HepG2 (cell line): Measurements from ENCODE around the gene PLCXD1. TPM values are rescaled to one million over a fixed set of nuclear protein-coding genes. Genes with fewer than 3 reads are reported as not detected.

Experiments used
- DPF2 ChIP-seq: sonication (generic); formaldehyde crosslinking; IDR thresholded peaks from 2 replicates; pipeline ENCODE4 v1.4.0; 2020; ENCODE audit warnings: mild to moderate bottlenecking, low read depth, missing genetic modification reagents, borderline replicate concordance
- MIER3 ChIP-seq: IDR thresholded peaks from 2 replicates; pipeline ENCODE4 v1.6.1; 2016; ENCODE audit warnings: missing compliant biosample characterization, borderline replicate concordance
- MTA1 ChIP-seq: sonication (generic); formaldehyde crosslinking; IDR thresholded peaks from 2 replicates; pipeline ENCODE4 v1.4.0; 2020; ENCODE audit warnings: missing genetic modification reagents, mild to moderate bottlenecking, borderline replicate concordance
- NR2F1 ChIP-seq, 2 experiments: fragments of 450-650 bp in 1 of 2; formaldehyde crosslinking in 1 of 2; IDR thresholded peaks; 2 replicates each; pipeline versions ENCODE4 v1.5.0 to v1.6.1; 2016 to 2020; ENCODE audit warnings: mild to moderate bottlenecking in 1 of 2, missing compliant biosample characterization in 1 of 2, missing genetic modification reagents in 1 of 2, moderate library complexity in 1 of 2
- PHF21A ChIP-seq: sonication (generic); formaldehyde crosslinking; IDR thresholded peaks from 2 replicates; pipeline ENCODE4 v1.5.0; 2020; ENCODE audit warnings: mild to moderate bottlenecking, missing genetic modification reagents
- PPARG ChIP-seq: conservative IDR thresholded peaks from 2 replicates; pipeline ENCODE4 v1.6.1; 2016; ENCODE audit warnings: missing biosample characterization, missing genetic modification reagents
- PRMT3 ChIP-seq: sonication (generic); formaldehyde crosslinking; IDR thresholded peaks from 2 replicates; pipeline ENCODE4 v1.8.1; 2022; ENCODE audit warnings: low read depth, mild to moderate bottlenecking, moderate library complexity, missing genetic modification reagents, borderline replicate concordance
- RXRA ChIP-seq: sonication (generic); formaldehyde crosslinking; IDR thresholded peaks from 2 replicates; pipeline ENCODE4 v1.5.1; 2020; ENCODE audit warnings: missing genetic modification reagents
- SOX5 ChIP-seq: IDR thresholded peaks from 2 replicates; pipeline ENCODE4 v1.6.1; 2016; ENCODE audit warnings: borderline replicate concordance
- SRY ChIP-seq: sonication (generic); formaldehyde crosslinking; IDR thresholded peaks from 2 replicates; pipeline ENCODE4 v1.8.0; 2022; ENCODE audit warnings: mild to moderate bottlenecking, missing genetic modification reagents
- TGIF2 ChIP-seq: IDR thresholded peaks from 2 replicates; pipeline ENCODE4 v1.6.1; 2016; ENCODE audit warnings: control low read depth, missing compliant biosample characterization
- TOPORS ChIP-seq: sonication (generic); formaldehyde crosslinking; IDR thresholded peaks from 2 replicates; pipeline ENCODE4 v1.8.0; 2023; ENCODE audit warnings: mild to moderate bottlenecking, missing genetic modification reagents
- ZFX ChIP-seq: sonication (generic); formaldehyde crosslinking; IDR thresholded peaks from 2 replicates; pipeline ENCODE4 v1.4.0; 2020; ENCODE audit warnings: mild to moderate bottlenecking, low read depth, missing genetic modification reagents, moderate library complexity
- ZMYM2 ChIP-seq: sonication (generic); formaldehyde crosslinking; IDR thresholded peaks from 2 replicates; pipeline ENCODE4 v1.8.0; 2022; ENCODE audit warnings: mild to moderate bottlenecking, missing genetic modification reagents
- ZNF274 ChIP-seq: sonication (generic); formaldehyde crosslinking; IDR thresholded peaks from 2 replicates; pipeline ENCODE4 v1.5.1; 2020; ENCODE audit warnings: mild to moderate bottlenecking, missing genetic modification reagents
- ZNF746 ChIP-seq: sonication (generic); formaldehyde crosslinking; IDR thresholded peaks from 2 replicates; pipeline ENCODE4 v1.8.0; 2022; ENCODE audit warnings: mild to moderate bottlenecking, missing genetic modification reagents
- ZNF770 ChIP-seq: sonication (generic); formaldehyde crosslinking; IDR thresholded peaks from 2 replicates; pipeline ENCODE4 v1.5.0; 2020; ENCODE audit warnings: mild to moderate bottlenecking, missing genetic modification reagents
- polyA plus RNA-seq, 8 experiments: library from polyadenylated mRNA; depleted of rRNA in 3 of 8; stranded (reverse) in 7 of 8; unstranded in 1 of 8; fragments of >200 nt; fragmentation: Illumina TruSeq in 4 of 8; extraction: Trizol in 4 of 8; gene quantifications; 2 replicates each; pipeline versions ENCODE4 v1.2.1 to v1.2.3, GENCODE V29; 2011 to 2016; ENCODE audit warnings: low read depth in 4 of 8, missing spikeins in 1 of 8, mixed read lengths in 1 of 8; ENCODE audit not compliant: insufficient read depth in 1 of 8
- total RNA-seq, 5 experiments: library from RNA; depleted of rRNA; stranded (reverse); fragments of >200 nt; fragmentation: Illumina TruSeq; extraction: Trizol; gene quantifications; 2 replicates each; pipeline ENCODE4 v1.2.3, GENCODE V29; 2016; ENCODE audit warnings: low read depth in 1 of 5
- TF ChIP-seq, protein P1 (sequence below): sonication (generic); formaldehyde crosslinking; conservative IDR thresholded peaks from 2 replicates; pipeline ENCODE4 v1.8.0; 2022; ENCODE audit warnings: mild to moderate bottlenecking, moderate library complexity, missing genetic modification reagents
- TF ChIP-seq, protein P2 (sequence below): sonication (generic); formaldehyde crosslinking; IDR thresholded peaks from 2 replicates; pipeline ENCODE4 v1.5.1; 2020; ENCODE audit warnings: mild to moderate bottlenecking, missing genetic modification reagents, moderate library complexity
- TF ChIP-seq, protein P3 (sequence below): sonication (generic); formaldehyde crosslinking; IDR thresholded peaks from 2 replicates; pipeline ENCODE4 v1.4.0; 2020; ENCODE audit warnings: missing genetic modification reagents

The PLCXD1 gene
- total and polyA plus RNA-seq, 2 of the 13 experiments (the other 11 are each of a cell fraction or from before 2014, with no cell fraction given), result 87.7 to 153 TPM

DNA sequence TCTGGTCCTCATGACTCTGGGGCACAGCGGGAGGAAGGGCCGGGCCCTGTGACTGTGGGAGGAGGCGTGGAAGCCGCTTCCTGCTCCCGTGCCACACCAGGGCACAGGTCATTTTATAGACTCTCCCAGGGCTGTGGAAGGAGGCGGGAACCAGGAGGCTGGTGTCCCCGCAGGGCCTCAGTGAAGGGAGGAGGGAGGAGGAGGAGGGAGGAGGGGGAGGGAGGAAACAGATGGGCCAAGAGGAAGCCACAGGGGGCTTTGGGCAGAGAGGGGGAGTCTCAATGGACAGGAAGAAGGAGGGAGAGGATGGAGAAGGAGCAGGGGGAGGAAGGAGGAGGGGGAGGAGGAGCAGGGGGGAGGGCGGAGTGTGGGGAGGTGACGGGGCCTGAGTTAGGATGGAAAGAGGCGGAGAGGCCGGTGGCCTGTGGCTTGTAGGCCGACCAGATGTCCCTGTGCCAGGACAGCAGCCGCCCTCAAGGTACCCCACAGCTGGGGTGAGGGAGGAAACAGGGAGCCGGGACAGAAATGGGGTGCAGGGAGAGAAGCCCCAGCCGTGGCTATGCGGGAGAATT lies 6.2 kb upstream of the PLCXD1 start (continued):
- TF ChIP-seq TOPORS (CRISPR knock-in tag) (no peak), RXRA (CRISPR knock-in tag) (peak; percentile 73; the same call in 1 of the 2 replicates), MIER3 (peak; percentile 39; the same call in 1 of the 2 replicates), SOX5 (CRISPR knock-in tag) (0 out of 2 replicates have a peak, but pooled peaks have one; percentile 21), PRMT3 (CRISPR knock-in tag) (no peak), ZMYM2 (peak; percentile 85), NR2F1 (CRISPR knock-in tag; IDR thresholded peaks at IDR 0.05) (peak; percentile 57 to 87; a peak in 3 of 4 replicates), ZNF770 (CRISPR knock-in tag) (peak; percentile 56), DPF2 (CRISPR knock-in tag) (0 out of 2 replicates have a peak, but pooled peaks have one; percentile 16), ZFX (peak; percentile 66), PHF21A (peak; percentile 44; the same call in 1 of the 2 replicates), TGIF2 (no peak), PPARG (peak; percentile 93), ZNF274 (CRISPR knock-in tag) (no peak), MTA1 (CRISPR knock-in tag) (0 out of 2 replicates have a peak, but pooled peaks have one; percentile 60), SRY (CRISPR knock-in tag) (0 out of 2 replicates have a peak, but pooled peaks have one; percentile 69), ZNF746 (CRISPR knock-in tag) (peak; percentile 74; the same call in 1 of the 2 replicates)
- TF ChIP-seq, protein P1, sequence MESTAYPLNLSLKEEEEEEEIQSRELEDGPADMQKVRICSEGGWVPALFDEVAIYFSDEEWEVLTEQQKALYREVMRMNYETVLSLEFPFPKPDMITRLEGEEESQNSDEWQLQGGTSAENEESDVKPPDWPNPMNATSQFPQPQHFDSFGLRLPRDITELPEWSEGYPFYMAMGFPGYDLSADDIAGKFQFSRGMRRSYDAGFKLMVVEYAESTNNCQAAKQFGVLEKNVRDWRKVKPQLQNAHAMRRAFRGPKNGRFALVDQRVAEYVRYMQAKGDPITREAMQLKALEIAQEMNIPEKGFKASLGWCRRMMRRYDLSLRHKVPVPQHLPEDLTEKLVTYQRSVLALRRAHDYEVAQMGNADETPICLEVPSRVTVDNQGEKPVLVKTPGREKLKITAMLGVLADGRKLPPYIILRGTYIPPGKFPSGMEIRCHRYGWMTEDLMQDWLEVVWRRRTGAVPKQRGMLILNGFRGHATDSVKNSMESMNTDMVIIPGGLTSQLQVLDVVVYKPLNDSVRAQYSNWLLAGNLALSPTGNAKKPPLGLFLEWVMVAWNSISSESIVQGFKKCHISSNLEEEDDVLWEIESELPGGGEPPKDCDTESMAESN, result peak; percentile 51; the same call in 1 of the 2 replicates
- TF ChIP-seq, protein P2, sequence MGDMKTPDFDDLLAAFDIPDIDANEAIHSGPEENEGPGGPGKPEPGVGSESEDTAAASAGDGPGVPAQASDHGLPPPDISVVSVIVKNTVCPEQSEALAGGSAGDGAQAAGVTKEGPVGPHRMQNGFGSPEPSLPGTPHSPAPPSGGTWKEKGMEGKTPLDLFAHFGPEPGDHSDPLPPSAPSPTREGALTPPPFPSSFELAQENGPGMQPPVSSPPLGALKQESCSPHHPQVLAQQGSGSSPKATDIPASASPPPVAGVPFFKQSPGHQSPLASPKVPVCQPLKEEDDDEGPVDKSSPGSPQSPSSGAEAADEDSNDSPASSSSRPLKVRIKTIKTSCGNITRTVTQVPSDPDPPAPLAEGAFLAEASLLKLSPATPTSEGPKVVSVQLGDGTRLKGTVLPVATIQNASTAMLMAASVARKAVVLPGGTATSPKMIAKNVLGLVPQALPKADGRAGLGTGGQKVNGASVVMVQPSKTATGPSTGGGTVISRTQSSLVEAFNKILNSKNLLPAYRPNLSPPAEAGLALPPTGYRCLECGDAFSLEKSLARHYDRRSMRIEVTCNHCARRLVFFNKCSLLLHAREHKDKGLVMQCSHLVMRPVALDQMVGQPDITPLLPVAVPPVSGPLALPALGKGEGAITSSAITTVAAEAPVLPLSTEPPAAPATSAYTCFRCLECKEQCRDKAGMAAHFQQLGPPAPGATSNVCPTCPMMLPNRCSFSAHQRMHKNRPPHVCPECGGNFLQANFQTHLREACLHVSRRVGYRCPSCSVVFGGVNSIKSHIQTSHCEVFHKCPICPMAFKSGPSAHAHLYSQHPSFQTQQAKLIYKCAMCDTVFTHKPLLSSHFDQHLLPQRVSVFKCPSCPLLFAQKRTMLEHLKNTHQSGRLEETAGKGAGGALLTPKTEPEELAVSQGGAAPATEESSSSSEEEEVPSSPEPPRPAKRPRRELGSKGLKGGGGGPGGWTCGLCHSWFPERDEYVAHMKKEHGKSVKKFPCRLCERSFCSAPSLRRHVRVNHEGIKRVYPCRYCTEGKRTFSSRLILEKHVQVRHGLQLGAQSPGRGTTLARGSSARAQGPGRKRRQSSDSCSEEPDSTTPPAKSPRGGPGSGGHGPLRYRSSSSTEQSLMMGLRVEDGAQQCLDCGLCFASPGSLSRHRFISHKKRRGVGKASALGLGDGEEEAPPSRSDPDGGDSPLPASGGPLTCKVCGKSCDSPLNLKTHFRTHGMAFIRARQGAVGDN (CRISPR knock-in tag), result peak; percentile 47
- TF ChIP-seq, protein P3, sequence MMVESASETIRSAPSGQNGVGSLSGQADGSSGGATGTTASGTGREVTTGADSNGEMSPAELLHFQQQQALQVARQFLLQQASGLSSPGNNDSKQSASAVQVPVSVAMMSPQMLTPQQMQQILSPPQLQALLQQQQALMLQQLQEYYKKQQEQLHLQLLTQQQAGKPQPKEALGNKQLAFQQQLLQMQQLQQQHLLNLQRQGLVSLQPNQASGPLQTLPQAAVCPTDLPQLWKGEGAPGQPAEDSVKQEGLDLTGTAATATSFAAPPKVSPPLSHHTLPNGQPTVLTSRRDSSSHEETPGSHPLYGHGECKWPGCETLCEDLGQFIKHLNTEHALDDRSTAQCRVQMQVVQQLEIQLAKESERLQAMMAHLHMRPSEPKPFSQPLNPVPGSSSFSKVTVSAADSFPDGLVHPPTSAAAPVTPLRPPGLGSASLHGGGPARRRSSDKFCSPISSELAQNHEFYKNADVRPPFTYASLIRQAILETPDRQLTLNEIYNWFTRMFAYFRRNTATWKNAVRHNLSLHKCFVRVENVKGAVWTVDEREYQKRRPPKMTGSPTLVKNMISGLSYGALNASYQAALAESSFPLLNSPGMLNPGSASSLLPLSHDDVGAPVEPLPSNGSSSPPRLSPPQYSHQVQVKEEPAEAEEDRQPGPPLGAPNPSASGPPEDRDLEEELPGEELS, result peak; percentile 55
